ENCODE data around the gene PMFBP1.

Gene PMFBP1

GRCh38 chr16:72179204-72179970, 7.4 kb upstream of the PMFBP1 start:
- no peak for DNase-seq

DNA sequence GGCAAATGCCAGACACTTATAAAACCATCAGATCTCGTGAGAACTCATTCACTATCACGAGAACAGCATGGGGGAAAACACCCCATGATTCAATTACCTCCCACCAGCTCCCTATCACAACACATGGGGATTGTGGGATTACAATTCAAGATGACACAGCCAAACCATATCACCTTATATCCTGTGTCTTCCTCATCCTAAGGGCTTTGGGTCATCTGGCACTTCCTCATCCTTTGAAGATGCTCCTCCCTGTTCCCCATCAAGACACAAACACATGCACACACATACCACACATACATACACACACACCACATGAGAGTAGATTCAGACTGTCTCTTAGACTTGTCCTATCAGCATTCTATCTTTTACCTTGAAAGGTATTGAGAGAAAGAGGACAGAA, 2.8 kb upstream of the PMFBP1 start:
- DNase-seq = no peak

DNA sequence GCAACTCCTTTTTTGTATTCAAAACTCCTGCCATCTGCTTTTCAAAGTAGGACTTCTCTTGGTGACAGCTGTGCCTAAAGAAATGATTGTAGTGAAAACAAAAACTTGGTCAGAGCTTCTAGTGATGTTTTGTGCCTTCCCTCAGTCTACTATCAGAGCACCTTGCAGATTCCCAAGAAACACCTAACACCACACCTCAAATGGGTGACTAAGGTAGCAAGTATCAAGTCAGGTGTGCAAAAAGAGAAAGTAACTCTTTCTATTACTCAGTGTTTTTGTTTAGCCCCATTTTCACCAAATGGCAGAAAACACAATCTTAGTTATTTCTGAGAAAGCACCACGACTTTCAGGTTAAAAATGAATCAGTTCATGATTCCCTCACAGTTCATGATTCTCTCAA, 2.0 kb upstream of the PMFBP1 start:
- DNase-seq = no peak

DNA sequence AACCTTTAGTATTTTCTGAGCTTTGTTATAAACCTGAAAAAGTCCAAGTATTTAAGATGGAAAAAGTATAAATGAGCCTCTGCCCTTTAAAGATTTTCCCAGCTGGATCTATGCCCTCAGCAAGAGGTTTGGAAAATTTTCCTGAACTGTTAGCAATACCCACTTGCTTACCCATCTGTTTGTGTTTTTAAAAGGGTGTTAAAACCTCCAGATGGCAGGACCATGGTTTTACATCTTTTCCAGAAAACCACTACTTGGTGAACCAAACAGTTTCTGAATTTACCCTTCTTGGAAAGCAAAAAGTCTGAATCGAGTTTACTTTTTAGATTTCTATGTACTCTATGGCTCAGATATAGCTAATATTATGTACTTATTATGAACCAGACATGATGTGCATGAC, 719 bp downstream of the PMFBP1 start:
- no peak for DNase-seq

GRCh38 chr16:72169708-72170107, 2.2 kb downstream of the PMFBP1 start:
- DNase-seq = no peak

DNA sequence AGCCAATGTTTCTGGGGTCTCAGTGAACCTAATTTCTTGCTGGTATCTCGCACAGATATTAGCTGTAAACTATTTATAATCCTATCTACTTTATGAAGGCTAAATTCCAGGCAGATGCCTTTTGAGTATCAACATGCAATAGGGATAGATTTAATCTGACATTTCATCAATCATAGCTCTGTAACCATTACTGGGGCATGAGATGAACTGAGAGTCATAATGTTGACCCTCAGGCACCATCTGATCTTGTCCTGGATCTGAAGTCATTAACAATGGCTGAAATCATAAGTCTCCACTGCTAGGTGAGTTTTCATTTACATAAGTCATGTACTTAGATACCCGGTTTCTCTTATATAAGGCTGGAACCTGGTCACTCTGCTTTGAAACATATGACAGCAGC, 3.6 kb downstream of the PMFBP1 start:
- DNase-seq = no peak

DNA sequence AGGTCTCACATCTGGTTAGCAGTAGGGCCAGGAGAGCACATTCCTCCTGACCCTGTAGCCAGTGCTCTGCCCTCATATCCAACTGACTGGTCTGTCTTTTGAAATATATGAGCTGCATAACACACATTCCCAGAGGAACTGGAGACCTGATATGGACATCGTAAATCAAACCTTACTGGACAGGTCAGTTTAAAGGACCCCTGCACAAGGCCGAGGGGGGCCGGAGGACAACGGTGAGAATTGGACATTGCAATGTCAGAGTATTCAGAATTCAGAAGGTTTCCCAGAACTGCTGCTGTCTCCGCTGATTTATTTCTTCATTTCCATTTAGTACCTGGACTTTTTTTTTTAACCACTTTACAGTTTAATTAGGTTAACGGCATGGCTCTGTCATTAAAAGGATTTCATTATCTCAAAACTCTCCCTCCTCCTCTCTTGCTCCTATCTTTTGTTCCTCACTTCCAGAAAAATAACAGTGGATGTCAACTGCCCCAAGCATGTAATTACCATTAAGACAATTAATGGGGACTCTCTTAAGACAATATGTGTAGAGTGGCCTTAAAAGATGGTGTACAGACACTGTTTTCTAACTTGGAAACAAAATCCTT, 4.9 kb downstream of the PMFBP1 start:
- DNase-seq = no peak

DNA sequence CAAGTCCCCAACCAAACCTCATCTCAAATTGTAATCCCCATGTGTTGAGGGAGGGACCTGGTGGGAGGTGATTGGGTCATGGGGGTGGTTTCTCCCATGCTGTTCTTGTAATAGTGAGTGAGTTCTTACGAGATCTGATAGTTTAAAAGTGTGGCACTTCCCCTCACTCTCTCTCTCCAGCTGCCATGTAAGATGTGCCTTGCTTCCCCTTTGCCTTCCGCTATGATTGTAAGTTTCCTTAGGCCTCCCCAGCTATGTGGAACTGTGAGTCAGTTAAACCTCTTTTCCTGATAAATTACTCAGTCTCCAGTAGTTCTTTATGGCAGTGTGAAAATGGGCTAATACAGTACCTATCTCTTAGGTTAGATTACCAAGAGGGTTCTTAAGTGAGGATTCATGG, 5.8 kb downstream of the PMFBP1 start:
- DNase-seq = no peak

GRCh38 chr16:72164691-72165090, 7.3 kb downstream of the PMFBP1 start:
- DNase-seq = no peak

DNA sequence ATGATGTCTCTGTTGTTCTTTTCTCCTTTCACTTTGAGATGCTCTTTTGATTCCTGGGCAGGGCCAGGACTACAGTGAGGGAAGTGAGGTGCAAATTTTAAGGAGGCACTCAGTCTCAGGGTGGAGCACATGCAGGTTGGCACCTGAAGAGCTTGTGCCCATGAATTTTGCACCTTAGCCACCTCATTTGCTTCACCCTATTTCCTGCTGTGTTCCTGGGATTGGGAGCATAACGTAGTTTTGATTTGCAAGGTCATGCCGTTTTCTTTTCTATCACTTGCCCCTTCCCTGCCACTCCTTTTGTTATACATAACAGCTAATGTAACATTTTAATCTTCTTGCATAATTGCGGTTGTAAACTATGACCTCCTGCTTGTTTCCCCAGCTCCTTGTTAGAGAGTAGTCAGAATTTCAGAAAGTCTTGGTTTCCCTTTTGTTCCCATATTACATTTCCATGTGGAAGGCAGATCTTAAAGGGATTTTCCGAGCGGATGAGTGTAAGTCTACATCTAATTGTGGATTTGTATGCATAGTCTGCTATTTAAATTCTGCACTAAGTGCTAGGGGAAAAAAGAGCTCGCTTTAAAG, 9.8 kb downstream of the PMFBP1 start:
- DNase-seq = no peak

DNA sequence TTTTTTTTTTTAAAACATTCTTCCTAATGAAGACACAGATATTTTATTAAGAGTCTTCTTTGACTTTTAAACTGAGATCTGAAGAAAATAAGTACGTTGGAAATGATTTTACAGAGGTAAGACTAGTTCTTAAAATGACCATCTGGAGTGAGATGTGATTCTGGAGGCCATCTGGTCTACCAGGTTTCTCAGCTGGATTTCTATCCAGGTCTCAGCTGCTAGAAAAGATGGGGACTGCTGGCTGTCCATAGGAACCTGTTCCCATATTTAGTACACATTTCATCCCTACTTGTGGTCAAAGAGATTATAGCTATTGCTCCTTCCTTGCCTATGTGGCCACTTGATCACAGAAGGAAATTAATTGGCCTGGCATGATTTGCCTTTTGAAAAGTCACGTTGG, 12.2 kb downstream of the PMFBP1 start:
- DNase-seq = no peak

- DNase-seq = no peak
Observed at GRCh38 chr16:72159386-72159785, 12.6 kb downstream of the PMFBP1 start.

GRCh38 chr16:72149676-72150464, 22.1 kb downstream of the PMFBP1 start:
- no peak for DNase-seq

DNA sequence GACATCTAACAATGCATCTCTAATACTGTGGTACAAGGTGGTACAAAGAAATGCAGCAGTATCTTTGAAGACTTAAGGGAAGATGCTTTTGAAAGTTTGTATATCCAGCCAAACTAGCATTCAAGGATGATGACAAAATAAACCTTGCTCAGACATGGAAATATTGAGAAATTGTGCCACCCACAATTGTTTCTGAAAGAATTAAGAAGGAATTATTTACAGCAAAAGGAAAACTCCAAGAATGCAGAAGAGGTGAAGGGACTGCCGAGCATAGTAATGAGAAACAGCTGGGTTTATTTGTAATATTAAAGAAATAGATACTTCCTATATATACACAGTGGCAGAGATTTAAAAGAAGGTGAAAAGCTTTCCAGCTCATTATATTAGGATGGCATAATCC, 29.5 kb downstream of the PMFBP1 start:
- no peak for DNase-seq

- DNase-seq = no peak
Observed at GRCh38 chr16:72139908-72140307, 32.0 kb downstream of the PMFBP1 start.

- no peak for DNase-seq
Observed at GRCh38 chr16:72138064-72138572, 33.8 kb downstream of the PMFBP1 start.

GRCh38 chr16:72137380-72138063, 34.4 kb downstream of the PMFBP1 start:
- no peak for DNase-seq

DNA sequence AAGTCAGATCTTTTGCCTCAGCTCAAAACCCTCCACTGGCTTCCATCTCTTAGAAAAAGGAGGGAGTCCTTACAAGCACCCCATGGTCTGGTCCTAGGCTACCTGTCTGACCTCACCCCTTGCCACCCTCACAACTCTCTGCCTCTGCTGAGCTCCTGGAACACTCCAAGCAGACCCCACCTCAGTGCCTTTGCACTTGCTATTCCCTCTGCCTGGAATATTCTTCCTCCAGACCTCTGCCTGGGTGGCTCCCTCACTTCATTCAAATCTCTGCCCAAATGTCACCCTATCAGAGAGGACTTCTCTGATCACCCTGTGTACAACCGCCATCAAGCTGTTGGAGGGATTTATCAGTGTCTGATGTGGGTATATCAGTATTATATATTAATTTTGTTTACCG, 37.4 kb downstream of the PMFBP1 start:
- DNase-seq = no peak

DNA sequence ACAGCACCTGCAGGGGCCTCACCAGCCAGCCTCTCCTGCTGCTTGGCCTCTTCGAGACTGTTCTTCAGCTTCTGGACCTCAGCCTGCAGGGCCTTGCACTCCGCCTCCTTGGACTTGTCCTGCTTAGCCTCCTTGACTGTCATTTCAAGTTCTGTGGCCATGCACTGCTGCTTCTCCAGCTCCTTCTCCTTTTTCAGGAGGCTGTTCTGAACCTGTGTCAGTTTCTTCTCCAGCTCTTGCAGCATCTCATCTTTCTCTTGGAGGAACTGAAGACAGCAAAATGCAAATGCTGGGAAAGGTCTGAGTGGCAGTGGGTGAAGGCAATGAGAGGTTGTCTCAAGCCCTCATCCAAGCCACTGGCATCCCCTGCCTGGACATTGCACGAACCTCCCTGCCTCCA, 39.2 kb downstream of the PMFBP1 start:
- DNase-seq = no peak

DNA sequence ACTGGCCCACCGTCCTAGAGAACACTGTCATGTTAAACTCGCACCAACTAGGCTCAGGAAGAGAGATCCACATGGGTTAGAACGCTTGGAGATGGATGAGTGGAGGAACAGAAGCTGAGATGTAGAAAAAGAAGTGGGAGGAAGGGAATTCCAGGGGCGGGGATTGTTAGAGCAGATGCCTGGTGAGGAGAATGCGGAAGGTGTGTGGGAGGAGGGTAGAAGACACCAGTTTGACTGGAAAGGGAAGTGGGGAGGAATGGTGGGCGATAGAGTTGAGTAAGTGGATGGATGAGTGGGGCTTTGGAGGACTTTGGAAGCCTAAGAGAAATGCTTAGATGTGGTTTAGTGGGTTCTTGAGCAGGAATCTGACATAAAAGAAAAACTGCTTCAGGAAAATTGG, 40.9 kb downstream of the PMFBP1 start:
- no peak for DNase-seq

DNA sequence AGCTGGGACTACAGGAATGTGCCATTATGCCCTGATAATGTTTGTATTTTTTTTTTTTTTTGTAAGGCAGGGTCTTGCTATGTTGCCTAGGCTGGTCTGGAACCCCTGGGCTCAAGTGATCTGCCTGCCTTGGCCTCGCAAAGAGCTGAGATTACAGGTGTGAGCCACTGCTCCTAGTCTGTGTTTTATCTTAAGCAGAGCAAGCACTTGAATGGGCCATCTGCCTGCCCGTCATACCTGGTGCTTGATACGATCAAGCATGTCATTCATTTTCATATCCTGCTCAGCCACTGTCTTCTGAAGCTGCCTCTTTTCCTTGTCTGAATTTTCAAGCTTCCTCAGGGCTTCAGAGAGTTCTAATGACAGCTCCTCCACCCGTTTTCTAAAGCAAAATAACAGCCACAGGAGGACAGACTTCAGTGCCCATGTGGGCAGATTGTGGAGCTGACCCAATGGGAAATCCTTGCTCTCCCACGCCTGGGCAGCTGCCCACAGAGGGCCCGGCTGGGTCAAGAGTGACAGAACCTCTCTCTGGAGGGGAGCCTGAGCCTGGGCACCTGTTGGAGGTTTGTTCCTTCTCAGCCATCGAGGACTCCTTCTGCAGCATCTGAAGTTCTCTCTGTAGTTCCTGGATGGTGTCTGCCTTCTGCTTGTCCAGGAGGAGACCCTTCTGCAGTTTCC, 41.8 kb downstream of the PMFBP1 start:
- DNase-seq = no peak

DNA sequence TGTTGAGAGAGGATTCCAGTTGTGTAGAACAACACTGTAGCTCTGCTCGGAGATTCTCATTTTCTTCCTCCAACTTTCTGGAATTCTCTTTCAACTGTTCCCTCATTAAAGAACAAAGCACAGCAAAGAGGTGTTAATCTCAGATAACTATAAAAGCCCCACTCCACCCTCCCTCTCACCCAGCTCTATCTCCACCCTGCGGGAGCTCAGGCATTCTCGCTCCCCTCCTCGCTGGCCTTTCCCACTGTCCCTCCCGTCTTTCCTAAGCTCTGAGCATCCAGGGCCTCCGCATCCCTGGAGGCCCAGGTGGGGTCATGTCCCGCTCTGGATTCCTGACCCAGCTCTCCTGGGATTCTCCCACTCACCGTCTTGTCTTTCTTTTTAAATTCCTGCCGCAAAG, 43.3 kb downstream of the PMFBP1 start:
- DNase-seq = no peak

Data from GDM1 (cell line).